IPS DF 6.9 (cell line): ENCODE measurements around the gene TRPM1.
"Not testable (repeated sequence)": the region's sequence is repeated elsewhere in the genome, so short reads cannot be mapped to it uniquely, and the experiment has no call there.

Source experiments
- DNase-seq: peaks from one replicate; pipeline ENCODE4 v3.0.0-alpha.2; 2013; ENCODE audit warnings: low read depth, low spot score
- H3K27ac ChIP-seq: one replicate; pipeline ENCODE4 v1.5.1; 2013; ENCODE audit warnings: low read length, control low read depth
- H3K27me3 ChIP-seq: 2 replicates; pipeline ENCODE4 v1.6.1; 2013; ENCODE audit warnings: mild to moderate bottlenecking, low read length; ENCODE audit not compliant: control insufficient read depth, insufficient read depth
- H3K36me3 ChIP-seq: 2 replicates; pipeline ENCODE4 v1.6.1; 2013; ENCODE audit warnings: low read length; ENCODE audit not compliant: control insufficient read depth, insufficient read depth
- H3K4me1 ChIP-seq: 2 replicates; pipeline ENCODE4 v1.6.1; 2013; ENCODE audit warnings: low read length; ENCODE audit not compliant: control insufficient read depth, insufficient read depth
- H3K4me3 ChIP-seq: 2 replicates; pipeline ENCODE4 v1.5.1; 2013; ENCODE audit warnings: mild to moderate bottlenecking, low read length
- H3K9me3 ChIP-seq: 2 replicates; pipeline ENCODE4 v1.6.1; 2013; ENCODE audit warnings: low read length, inconsistent platforms; ENCODE audit not compliant: control insufficient read depth, insufficient read depth
- WGBS: extraction: QIAGEN DNeasy Blood & Tissue Kit; methylation state at CpG from one replicate; pipeline ENCODE4 v1.1.7; 2013; ENCODE audit warnings: mixed read lengths, missing lambda C conversion rate; ENCODE audit not compliant: insufficient read length, insufficient coverage; 5-methylcytosine and 5-hydroxymethylcytosine counted together

The TRPM1 gene

GRCh38 chr15:31098491-31098917 lies 3.0 kb downstream of the TRPM1 start:
- no peaks in the 10 kb centered on the region for H3K9me3 ChIP-seq
- H3K27me3 ChIP-seq: no peaks in the 10 kb centered on the region
- no peak overlapping the region for H3K4me3 ChIP-seq
- no peak overlapping the region for H3K27ac ChIP-seq
- H3K36me3 ChIP-seq: no peaks in the 10 kb centered on the region
- H3K4me1 ChIP-seq: peaks cover 6% of the 10 kb centered on the region; the same call in 1 of the 2 replicates
- no peak for DNase-seq
- WGBS: no CpG with 5 or more reads among the region's 6 CpGs

GRCh38 chr15:31096563-31096962 lies 5.0 kb downstream of the TRPM1 start:
- WGBS: no CpG with 5 or more reads among the region's 5 CpGs
- no peak for DNase-seq
- Histone ChIP-seq H3K27ac (no peak overlapping the region), H3K4me1 (peaks cover 5% of the 10 kb centered on the region; the same call in 1 of the 2 replicates), H3K4me3 (no peak overlapping the region), H3K27me3 (no peaks in the 10 kb centered on the region), H3K36me3 (no peaks in the 10 kb centered on the region), H3K9me3 (no peaks in the 10 kb centered on the region)

GRCh38 chr15:31091481-31091880 lies 10.0 kb downstream of the TRPM1 start:
- Histone ChIP-seq H3K27me3 (no peaks in the 10 kb centered on the region), H3K4me3 (no peak overlapping the region), H3K4me1 (no peaks in the 10 kb centered on the region), H3K9me3 (no peaks in the 10 kb centered on the region), H3K27ac (no peak overlapping the region), H3K36me3 (no peaks in the 10 kb centered on the region; the same call in 1 of the 2 replicates)
- DNase-seq: no peak
- no CpG with 5 or more reads among the region's 6 CpGs for WGBS

GRCh38 chr15:31090766-31091165 lies 10.8 kb downstream of the TRPM1 start:
- DNase-seq: no peak
- H3K9me3 ChIP-seq: no peaks in the 10 kb centered on the region
- no peaks in the 10 kb centered on the region; the same call in 1 of the 2 replicates for H3K36me3 ChIP-seq
- H3K27ac ChIP-seq: no peak overlapping the region
- no peak overlapping the region for H3K4me3 ChIP-seq
- no peaks in the 10 kb centered on the region for H3K4me1 ChIP-seq
- WGBS: no CpG with 5 or more reads among the region's 4 CpGs
- H3K27me3 ChIP-seq: no peaks in the 10 kb centered on the region

- Histone ChIP-seq H3K9me3 (no peaks in the 10 kb centered on the region), H3K36me3 (no peaks in the 10 kb centered on the region; the same call in 1 of the 2 replicates), H3K27me3 (no peaks in the 10 kb centered on the region), H3K4me3 (no peak overlapping the region), H3K4me1 (no peaks in the 10 kb centered on the region), H3K27ac (no peak overlapping the region)
- WGBS: no CpG with 5 or more reads among the region's 18 CpGs
- DNase-seq: no peak
Measured at GRCh38 chr15:31089368-31090047, 12.0 kb downstream of the TRPM1 start.

GRCh38 chr15:31088672-31089367 lies 12.7 kb downstream of the TRPM1 start:
- H3K4me1 ChIP-seq: no peaks in the 10 kb centered on the region
- H3K27me3 ChIP-seq: no peaks in the 10 kb centered on the region
- no CpG with 5 or more reads among the region's 21 CpGs for WGBS
- no peak for DNase-seq
- no peak overlapping the region for H3K27ac ChIP-seq
- no peaks in the 10 kb centered on the region; the same call in 1 of the 2 replicates for H3K36me3 ChIP-seq
- H3K4me3 ChIP-seq: no peak overlapping the region
- H3K9me3 ChIP-seq: no peaks in the 10 kb centered on the region

GRCh38 chr15:31088041-31088440 lies 13.5 kb downstream of the TRPM1 start:
- not testable (repeated sequence) for H3K4me1 ChIP-seq, DNase-seq, H3K27me3 ChIP-seq, H3K27ac ChIP-seq, H3K36me3 ChIP-seq, H3K9me3 ChIP-seq, H3K4me3 ChIP-seq
- WGBS: no CpG with 5 or more reads among the region's 8 CpGs

GRCh38 chr15:31086344-31086743 lies 15.2 kb downstream of the TRPM1 start:
- WGBS: no CpG with 5 or more reads among the region's 4 CpGs
- Histone ChIP-seq H3K4me3 (no peak overlapping the region; the same call in 1 of the 2 replicates), H3K4me1 (peaks cover 3% of the 10 kb centered on the region), H3K27ac (no peak overlapping the region), H3K9me3 (no peaks in the 10 kb centered on the region), H3K36me3 (no peaks in the 10 kb centered on the region; the same call in 1 of the 2 replicates), H3K27me3 (no peaks in the 10 kb centered on the region)
- DNase-seq: no peak

- no peaks in the 10 kb centered on the region for H3K9me3 ChIP-seq
- no peak for DNase-seq
- whole genome bisulfite sequencing: no CpG with 5 or more reads among the region's 7 CpGs
- H3K4me3 ChIP-seq: no peak overlapping the region
- no peaks in the 10 kb centered on the region; the same call in 1 of the 2 replicates for H3K36me3 ChIP-seq
- peaks cover 7% of the 10 kb centered on the region for H3K4me1 ChIP-seq
- no peaks in the 10 kb centered on the region for H3K27me3 ChIP-seq
- no peak overlapping the region for H3K27ac ChIP-seq
Measured at GRCh38 chr15:31085359-31085758, 16.2 kb downstream of the TRPM1 start.

GRCh38 chr15:31084176-31084575 lies 17.3 kb downstream of the TRPM1 start:
- H3K27me3 ChIP-seq: no peaks in the 10 kb centered on the region
- no peaks in the 10 kb centered on the region for H3K9me3 ChIP-seq
- DNase-seq: no peak
- H3K4me3 ChIP-seq: no peak overlapping the region
- no CpG with 5 or more reads among the region's 6 CpGs for WGBS
- H3K4me1 ChIP-seq: peaks cover 15% of the 10 kb centered on the region
- H3K27ac ChIP-seq: no peak overlapping the region
- no peaks in the 10 kb centered on the region; the same call in 1 of the 2 replicates for H3K36me3 ChIP-seq
